GM21526 (cell line): Measurements from ENCODE around the gene ANKMY1.

Source experiments
- ATAC-seq: cut with Tn5 transposase; IDR thresholded peaks from one replicate; pipeline ENCODE4 v1.9.1; 2021; ENCODE audit warnings: moderate library complexity; ENCODE audit not compliant: unreplicated experiment, low FRiP score

Gene ANKMY1, protein sequence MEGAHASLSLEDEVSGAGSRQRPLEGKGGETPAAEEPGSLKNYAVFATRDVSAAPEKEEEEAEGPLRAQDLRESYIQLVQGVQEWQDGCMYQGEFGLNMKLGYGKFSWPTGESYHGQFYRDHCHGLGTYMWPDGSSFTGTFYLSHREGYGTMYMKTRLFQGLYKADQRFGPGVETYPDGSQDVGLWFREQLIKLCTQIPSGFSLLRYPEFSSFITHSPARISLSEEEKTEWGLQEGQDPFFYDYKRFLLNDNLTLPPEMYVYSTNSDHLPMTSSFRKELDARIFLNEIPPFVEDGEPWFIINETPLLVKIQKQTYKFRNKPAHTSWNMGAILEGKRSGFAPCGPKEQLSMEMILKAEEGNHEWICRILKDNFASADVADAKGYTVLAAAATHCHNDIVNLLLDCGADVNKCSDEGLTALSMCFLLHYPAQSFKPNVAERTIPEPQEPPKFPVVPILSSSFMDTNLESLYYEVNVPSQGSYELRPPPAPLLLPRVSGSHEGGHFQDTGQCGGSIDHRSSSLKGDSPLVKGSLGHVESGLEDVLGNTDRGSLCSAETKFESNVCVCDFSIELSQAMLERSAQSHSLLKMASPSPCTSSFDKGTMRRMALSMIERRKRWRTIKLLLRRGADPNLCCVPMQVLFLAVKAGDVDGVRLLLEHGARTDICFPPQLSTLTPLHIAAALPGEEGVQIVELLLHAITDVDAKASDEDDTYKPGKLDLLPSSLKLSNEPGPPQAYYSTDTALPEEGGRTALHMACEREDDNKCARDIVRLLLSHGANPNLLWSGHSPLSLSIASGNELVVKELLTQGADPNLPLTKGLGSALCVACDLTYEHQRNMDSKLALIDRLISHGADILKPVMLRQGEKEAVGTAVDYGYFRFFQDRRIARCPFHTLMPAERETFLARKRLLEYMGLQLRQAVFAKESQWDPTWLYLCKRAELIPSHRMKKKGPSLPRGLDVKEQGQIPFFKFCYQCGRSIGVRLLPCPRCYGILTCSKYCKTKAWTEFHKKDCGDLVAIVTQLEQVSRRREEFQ

GRCh38 chr2:240557808-240558207 lies at the start of gene ANKMY1:
Gene ANKMY1 (minus strand): TSS chr2:240557988. CDS start chr2:240557335, 653 bp downstream.
- no peak for ATAC-seq

DNA sequence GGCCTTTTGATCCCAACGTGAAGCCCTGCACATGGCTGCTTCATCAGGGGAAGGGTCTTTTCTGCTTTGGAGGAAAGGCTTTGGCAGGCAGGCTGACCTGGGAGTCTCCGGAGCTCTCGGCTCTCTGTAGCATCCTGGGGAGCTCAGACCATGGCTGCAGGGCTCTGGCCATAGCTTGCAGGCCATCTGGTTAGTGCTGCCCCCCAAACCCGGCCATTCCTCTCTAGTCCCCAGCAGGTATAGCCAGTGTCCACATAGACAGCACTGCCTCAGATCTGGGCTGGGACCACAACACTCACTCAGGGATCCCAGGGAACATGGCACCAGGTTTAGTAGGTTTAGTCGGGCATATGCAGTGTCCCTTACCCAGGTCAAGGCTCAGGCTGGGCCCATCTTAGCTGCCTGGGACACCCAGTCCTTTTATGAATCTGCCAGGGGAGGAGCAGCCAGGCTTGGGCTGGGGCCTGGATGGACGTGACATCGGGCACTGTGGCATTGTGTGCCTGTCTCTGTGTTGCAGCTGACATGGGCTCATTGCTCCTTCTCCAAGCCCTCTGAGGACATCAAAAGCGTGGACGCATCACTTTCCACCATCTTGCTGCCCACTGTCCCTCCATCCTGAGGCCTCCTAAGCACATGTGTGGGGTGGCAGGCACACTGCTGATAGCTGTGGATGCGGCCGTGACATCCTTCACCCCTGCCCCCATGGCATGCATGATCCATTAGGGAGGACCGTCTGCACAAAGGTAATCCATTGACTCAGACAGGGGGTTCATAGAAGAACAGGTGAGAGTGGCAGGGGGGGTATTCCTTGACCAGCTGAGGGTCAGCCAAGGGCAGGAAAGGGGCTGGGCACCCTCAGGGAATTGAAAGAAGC lies 48.3 kb upstream of the ANKMY1 start:
- no peak for ATAC-seq

DNA sequence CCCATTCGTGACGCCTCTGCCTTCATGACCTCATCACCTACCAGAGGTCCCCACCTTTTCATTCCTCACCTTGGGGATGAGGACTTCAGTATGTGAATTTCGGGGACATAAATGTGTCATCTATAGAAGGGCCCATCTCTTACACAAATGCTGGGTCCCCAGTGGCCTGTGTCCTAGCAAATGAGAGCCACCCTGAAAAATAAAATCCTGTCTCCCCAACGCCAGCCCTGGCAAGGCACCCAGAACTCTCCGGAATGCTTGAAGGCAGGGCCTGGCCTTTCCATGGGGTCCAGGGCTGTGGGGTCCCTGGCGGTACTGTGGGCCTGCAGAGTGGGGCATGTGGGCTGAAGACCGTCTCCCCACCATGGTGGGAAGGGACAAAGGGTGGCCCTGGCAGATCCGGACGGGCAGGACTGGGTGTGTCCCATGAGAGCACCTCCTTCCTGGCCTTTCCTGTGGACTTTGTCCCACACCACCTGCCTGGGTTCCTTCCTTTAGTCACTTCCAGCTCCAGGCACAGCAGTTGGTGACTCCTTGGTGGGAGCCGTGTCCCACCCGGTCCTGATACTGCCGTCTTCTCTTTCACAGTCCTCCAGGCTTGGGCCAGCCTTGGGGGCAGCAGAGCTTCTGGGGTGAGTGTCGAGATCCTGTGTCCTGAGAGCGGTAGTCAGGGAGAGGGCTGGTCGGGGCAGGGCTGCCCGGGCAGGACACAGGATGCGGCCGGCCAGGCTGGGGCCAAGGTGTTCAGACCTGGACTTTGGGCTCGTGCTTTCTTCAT lies 47.3 kb upstream of the ANKMY1 start:
- ATAC-seq, result no peak

DNA sequence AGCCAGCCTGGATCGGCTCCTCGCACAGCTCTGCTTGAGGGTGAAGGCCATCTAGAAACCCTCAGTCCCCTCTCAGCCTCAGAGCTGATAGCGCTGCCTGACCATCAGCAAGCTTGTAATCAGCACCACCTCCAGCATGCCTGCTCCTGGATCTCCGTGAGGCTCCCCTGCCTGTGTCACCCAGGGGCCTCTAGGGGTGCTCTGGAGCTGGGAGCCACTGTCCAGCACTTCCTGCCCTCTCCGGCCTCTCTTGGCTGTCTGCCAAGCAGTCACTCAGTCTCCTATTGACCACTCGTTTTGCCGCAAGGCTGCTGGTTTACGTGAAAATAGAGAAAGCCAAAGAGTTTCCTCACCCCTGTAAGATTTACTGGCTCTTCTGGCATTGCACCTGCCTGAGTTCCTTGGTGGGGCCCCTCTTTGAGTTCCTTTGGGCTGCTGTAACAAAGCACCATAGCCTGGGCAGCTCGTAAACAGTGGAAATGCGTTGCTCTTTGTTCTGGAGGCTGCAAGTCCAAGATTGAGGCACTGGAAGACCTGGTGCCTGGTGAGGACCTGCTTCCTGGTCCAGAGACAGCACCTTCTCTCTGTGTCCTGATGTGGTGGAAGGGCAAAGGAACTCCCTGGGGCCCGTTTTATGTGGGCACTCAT lies 46.6 kb upstream of the ANKMY1 start:
- ATAC-seq, result no peak

DNA sequence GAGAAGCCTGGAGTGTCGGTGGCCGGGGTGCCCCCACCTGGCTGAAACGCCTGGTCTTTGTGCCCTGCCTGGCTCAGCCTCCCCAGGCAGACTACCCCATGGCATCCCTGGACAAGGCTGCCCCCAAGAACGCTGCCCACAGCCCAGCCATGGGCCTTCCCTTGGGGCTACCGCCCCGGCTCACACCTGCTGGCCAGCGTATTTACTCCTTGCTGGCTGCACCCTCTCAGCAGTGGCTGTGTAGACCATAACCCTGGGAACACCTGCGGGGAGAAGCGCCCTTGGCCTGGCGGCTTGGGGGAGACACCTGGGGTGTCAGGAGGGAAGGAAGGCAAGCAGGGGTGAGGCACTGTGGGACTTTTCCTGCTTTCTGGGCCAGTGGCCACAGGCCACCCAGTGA lies 46.1 kb upstream of the ANKMY1 start:
- ATAC-seq, result no peak

- ATAC-seq, result no peak
Observed at GRCh38 chr2:240603081-240603835, 45.5 kb upstream of the ANKMY1 start.

- ATAC-seq, result no peak
Observed at GRCh38 chr2:240602266-240603050, 44.7 kb upstream of the ANKMY1 start.

GRCh38 chr2:240601831-240602160 lies 44.0 kb upstream of the ANKMY1 start:
- ATAC-seq, result no peak

DNA sequence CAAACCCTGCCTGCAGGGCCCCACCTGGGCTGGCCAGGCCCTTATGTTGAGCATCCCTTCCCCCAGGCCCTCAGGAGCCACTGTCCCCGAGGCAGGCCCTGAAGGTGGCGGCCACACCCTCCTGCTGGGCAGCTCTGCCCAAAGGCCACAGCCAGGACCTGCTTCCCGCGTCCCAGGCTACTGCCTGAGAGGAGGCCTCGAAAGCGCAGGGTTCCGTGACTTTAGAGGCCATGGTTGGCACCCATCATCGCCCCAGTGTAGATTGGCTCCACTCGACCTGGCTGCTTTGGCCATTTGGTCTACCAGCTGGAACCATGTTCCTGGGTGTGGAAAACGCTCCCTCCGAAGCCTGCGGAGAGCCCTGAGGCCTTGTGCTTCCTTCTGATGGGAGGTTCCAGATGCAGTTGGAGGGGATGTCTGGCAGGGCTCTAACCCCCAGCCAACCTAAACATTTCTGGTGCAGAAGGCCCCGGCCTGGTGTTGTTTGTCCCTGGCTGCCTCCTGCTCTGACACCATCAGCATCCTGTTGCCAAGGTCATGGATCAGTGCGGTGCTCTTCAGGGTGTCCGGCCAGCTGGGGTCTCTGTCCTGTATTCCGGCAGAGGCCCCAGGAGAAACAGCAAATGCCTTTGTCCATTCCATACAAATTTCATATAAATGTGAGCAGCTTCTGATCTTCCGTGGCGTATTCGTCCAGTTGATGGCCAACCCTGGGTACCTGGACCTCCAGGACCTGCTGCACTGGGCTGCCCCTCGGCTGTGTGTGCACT lies 43.5 kb upstream of the ANKMY1 start:
- no peak for ATAC-seq

DNA sequence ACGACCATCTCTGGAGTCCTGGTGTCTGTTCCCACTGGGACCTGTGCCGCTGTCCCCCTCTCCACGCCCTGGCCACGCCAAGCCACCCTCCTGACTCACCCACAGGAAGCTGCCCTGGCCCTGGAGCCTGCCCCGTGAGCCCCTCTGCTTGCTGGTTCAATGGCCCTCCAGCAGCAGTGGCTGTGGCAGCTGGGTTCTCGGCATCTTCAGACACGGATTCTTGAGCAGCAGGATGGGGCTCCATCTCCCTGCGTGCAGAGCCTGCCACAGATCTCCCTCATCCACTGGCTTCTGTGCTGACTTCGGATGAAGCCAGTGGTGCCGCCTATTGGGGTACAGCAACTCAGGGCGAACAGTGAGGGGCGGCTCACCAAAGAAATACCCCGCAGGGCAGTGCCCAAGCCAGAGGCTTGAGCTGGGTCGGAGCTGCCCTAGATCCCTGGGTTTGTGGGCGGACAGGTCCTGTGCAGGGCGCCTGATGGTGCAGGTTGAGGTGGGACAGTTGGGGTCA lies 42.7 kb upstream of the ANKMY1 start:
- ATAC-seq, result no peak

DNA sequence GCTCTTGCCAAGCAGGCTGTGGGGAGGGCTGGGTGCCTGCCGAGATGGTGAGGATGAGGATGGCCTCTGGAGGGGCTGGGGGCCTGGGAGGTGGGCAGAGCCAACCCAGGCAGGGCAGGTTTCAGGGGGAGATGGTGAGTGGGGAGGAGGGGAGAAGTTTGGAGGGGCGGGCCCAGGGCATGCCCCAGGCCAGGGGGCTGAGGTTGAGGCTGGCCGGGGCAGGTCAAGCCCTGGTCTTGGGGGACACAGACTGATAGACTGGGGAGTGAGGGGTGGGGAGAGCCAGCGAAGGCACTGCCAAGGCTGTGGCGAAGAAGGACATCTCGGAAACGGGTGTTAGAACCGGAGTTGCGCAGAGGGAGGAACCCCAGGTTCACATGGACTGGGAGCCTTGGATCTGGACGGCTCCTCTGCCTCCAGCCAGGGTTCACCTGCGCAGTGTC lies 41.4 kb upstream of the ANKMY1 start:
- ATAC-seq, result no peak

DNA sequence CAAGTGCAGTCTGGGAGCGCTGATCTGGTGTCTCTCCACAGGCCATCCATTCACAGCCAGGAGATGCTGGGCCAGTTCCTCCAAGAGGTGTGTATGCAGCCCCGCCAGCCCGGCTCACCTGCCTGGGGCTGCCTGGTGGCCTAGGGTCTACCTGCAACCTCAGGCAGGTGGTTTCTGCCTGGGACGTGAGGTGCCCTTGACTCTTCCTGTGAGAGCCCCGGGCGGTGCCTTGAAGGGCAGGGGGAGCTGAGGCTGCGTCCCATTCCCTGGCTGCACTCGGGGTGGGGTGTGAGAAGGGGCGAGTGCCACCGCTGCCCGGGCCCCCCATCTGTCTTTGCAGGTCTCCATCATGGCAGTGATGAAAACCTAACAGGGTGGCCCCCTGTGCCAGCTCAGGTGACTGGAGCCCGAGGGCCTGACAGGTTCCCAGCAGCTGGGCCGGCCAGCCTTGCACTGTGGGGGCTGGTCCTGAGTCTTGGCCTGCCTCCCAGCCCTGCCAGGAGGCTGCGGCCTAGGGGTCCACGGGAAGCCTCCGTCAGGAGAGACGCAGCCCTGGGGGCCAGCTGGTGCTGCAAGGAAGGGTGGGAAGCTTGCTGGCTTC lies 40.6 kb upstream of the ANKMY1 start:
- no peak for ATAC-seq

DNA sequence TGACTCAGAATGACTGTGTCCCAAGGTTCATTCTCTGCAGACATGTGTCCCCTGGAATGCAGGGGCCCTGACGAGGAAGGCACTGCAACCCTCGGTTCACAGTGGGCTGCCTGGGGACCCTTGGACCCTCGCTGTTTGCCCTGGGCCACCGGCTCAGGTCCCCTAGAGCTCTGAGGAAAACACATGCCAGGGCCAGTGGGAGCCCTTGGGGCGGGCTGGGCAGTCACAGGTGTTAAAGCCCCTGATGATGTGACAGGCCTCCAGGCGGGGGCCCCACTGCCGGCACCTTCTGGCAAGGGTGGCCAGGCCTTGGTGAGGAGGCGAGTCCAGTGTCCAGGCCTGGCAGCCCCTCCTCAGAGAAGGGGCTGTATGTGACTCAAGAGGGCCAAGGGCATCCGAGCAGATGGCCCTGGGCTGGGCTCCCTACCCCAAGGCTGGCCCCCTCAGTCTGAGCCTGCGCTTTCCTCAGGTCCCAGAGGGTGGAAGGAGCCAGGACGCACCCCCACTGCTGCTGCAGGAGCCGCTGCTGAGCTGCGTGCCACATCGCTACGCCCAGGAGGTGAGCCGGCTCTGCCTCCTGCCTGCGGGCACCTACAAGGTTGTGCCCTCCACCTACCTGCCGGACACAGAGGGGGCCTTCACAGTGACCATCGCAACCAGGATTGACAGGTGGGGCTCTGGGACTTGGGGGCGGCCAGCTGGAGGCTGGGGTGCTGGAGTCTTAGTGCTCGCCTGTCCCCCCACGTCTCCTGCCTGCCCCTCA lies 39.8 kb upstream of the ANKMY1 start:
- no peak for ATAC-seq

DNA sequence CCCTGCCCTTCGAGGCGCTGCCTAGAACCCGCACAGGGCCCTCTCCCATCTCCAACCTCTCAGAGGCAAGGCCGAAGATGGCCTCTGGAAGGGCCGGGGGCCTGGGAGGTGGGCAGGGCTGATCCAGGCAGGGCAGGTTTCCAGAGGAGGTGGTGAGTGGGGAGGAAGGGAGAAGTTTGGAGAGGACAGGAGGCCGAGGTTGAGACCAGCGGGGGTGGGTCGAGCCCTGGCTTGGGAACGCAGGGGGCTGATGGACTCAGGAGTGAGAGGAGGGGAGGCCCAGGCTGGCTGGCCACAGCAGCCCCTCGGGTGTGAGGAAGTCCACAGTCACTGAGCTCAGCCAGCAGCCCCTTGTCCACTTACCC lies 39.2 kb upstream of the ANKMY1 start:
- ATAC-seq, result no peak

DNA sequence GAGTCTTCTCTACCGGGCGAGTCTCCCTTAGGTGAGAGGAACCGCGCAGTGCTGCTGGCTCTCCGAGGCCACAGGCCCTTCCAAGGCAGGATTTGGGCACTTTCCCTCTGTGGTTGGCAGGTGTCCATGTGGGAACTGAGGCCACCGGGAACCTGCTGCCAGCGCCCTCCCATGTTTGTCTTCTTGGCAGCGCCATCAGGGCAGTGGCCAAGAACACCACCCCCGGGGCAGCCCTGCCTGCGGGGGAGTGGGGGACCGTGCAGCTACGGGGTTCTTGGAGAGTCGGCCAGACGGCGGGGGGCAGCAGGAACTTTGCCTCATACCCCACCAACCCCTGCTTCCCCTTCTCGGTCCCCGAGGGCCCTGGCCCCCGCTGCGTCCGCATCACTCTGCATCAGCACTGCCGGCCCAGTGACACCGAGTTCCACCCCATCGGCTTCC lies 38.7 kb upstream of the ANKMY1 start:
- no peak for ATAC-seq

DNA sequence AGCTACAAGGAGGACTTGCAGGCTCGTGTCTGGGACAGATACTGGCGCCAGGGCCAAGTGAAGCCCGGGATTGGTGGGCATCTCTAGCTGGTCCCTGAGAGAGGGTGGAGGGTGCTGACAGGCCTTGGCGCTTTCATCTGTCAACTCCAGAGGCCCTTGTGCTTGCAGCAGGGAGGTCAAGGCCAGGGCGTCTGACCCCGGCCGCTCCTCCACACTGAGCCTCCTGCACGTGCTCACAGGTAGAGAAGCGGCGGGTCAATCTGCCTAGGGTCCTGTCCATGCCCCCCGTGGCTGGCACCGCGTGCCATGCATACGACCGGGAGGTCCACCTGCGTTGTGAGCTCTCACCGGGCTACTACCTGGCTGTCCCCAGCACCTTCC lies 38.3 kb upstream of the ANKMY1 start:
- no peak for ATAC-seq
